T-cell (primary cell): Measurements from ENCODE around the gene DNAAF2. TPM values are rescaled to one million over a fixed set of nuclear protein-coding genes. Genes with fewer than 3 reads are reported as not detected.
"Not testable (repeated sequence)": the region's sequence is repeated elsewhere in the genome, so short reads cannot be mapped to it uniquely, and the experiment has no call there.

Experiments used
- ATAC-seq, 4 experiments: fragments of 200-7000 bp in 3 of 4; fragments of 150-1000 bp in 1 of 4; cut with Tn5 transposase; replicated peaks in 1 of 4; 1 replicate in 3 of 4; 2 replicates in 1 of 4; pipeline ENCODE4 v1.10.0; 2021; ENCODE audit warnings: moderate library complexity in 3 of 4, mild to moderate bottlenecking in 2 of 4, moderate number of reproducible peaks in 1 of 4
- CTCF ChIA-PET, 2 donors: fragments of 300-600 bp; sonication (Branson Sonifier 250); formaldehyde crosslinking; loops; one replicate each; lab custom pipeline; 2022; ENCODE audit warnings: antibody characterized with exemption in 2 of 2; lab: Charles Lee
- POLR2A ChIA-PET, 2 donors: fragments of 300-600 bp; sonication (Branson Sonifier 250); formaldehyde crosslinking; loops; one replicate each; lab custom pipeline; 2022; ENCODE audit warnings: antibody characterized with exemption in 2 of 2; lab: Charles Lee
- DNase-seq, 35 experiments: peaks; one replicate each; pipeline versions ENCODE4 v3.0.0 to v3.0.0-alpha.2; 2013 to 2023
- H3K27ac ChIP-seq: one replicate; pipeline ENCODE4 v1.5.1; 2013; ENCODE audit warnings: low read length
- H3K27me3 ChIP-seq, 2 experiments: replicated peaks in 1 of 2; 1 replicate in 1 of 2; 2 replicates in 1 of 2; pipeline versions ENCODE4 v1.6.1 to v1.7.0; 2013; ENCODE audit warnings: low read length in 1 of 2, mixed read lengths in 1 of 2; ENCODE audit not compliant: control insufficient read depth in 2 of 2, insufficient read depth in 2 of 2; ENCODE audit errors: extremely low read depth in 1 of 2
- H3K36me3 ChIP-seq, 2 donors: 1 replicate in 1 of 2; 2 replicates in 1 of 2; pipeline versions ENCODE4 v1.6.1 to v1.7.0; 2013; ENCODE audit warnings: low read length in 1 of 2; ENCODE audit not compliant: control insufficient read depth in 2 of 2, insufficient read depth in 1 of 2; ENCODE audit errors: extremely low read depth in 1 of 2
- H3K4me1 ChIP-seq, 2 experiments: 1 replicate in 1 of 2; 2 replicates in 1 of 2; pipeline versions ENCODE4 v1.6.1 to v1.7.0; 2013; ENCODE audit warnings: low read length in 2 of 2, mixed read lengths in 1 of 2; ENCODE audit not compliant: insufficient read depth in 2 of 2, control insufficient read depth in 1 of 2; ENCODE audit errors: extremely low read depth in 1 of 2
- H3K4me3 ChIP-seq, 2 donors: 1 replicate in 1 of 2; 2 replicates in 1 of 2; pipeline versions ENCODE4 v1.5.1 to v1.7.0; 2013; ENCODE audit warnings: mild to moderate bottlenecking in 2 of 2, low read length in 1 of 2, moderate library complexity in 1 of 2; ENCODE audit not compliant: control insufficient read depth in 1 of 2; ENCODE audit errors: extremely low read depth in 1 of 2
- H3K9me3 ChIP-seq: 2 replicates; pipeline ENCODE4 v1.7.0; 2013
- H3K27ac Mint-ChIP-seq, 2 donors: one replicate each; pipeline ENCODE4 v1.8.0; 2020 to 2021; ENCODE audit warnings: mild to moderate bottlenecking in 2 of 2, mixed read lengths in 2 of 2
- H3K27me3 Mint-ChIP-seq, 2 donors: one replicate each; pipeline ENCODE4 v1.8.0; 2021 to 2022; ENCODE audit warnings: mixed read lengths in 2 of 2
- H3K36me3 Mint-ChIP-seq: one replicate; pipeline ENCODE4 v1.8.0; 2021; ENCODE audit warnings: mixed read lengths
- H3K4me1 Mint-ChIP-seq, 3 donors: one replicate each; pipeline ENCODE4 v1.8.0; 2020 to 2022; ENCODE audit warnings: mixed read lengths in 3 of 3, mild to moderate bottlenecking in 1 of 3
- H3K4me3 Mint-ChIP-seq, 3 donors: one replicate each; pipeline ENCODE4 v1.8.0; 2020 to 2022; ENCODE audit warnings: mild to moderate bottlenecking in 3 of 3, mixed read lengths in 3 of 3, moderate library complexity in 3 of 3
- H3K9me3 Mint-ChIP-seq, 3 donors: one replicate each; pipeline ENCODE4 v1.8.0; 2020 to 2022; ENCODE audit warnings: mixed read lengths in 3 of 3
- WGBS: methylation state at CpG from one replicate; pipeline ENCODE4 v1.1.5; 2013; ENCODE audit warnings: missing lambda C conversion rate; ENCODE audit not compliant: insufficient coverage; 5-methylcytosine and 5-hydroxymethylcytosine counted together
- total RNA-seq, 35 experiments: library from RNA in 6 of 35; stranded (reverse) in 6 of 35; fragments of 120-200 nt in 1 of 35; gene quantifications; one replicate each; pipeline versions ENCODE4 v1.2.1 to v1.2.4 and lab custom pipeline; 2013 to 2026

The DNAAF2 gene
- total RNA-seq, 5 donors from 2014 or later (not counting 1 experiment from before 2014, with no cell fraction given), result 8.2 to 26.7 (median 10.0) TPM

DNA sequence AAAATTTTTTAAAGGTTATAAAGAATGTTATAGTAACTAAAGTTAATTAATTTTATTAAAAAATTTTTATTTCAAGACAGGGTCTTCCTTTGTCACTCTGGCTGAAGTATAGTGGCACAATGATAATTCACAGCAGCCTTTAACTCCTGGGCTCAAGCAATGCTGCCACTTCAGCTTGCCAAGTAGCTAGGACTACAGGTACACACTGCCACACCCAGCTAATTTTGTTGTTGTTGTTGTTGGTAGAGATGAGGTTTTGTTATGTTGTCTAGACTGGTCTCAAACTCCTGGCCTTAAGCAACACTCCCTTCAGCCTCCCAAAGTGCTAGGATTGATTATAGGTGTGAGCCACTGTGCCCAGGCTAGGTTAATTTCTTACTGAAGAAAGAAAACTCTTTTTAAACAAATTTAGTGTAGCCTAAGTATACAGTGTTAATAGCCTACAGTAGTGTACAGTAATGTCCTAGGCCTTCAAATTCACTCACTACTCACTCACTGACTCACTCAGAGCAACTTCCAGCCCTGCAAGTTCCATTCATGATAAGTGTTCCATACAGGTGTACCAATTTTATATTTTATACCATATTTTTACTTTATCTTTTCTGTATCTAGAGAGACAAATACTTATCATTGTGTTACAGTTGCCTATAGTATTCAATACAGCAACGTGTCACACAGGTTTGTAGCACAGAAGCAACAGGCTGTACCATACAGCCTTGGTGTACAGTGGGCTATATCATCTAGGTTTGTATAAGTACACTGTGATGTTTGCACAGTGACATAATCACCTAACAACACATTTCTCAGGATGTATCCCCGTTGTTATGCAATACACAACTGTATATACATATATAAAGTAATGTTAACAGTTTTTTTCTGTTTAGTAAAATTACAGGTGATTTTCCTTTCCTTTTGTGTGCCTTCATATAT, 24.7 kb upstream of the DNAAF2 start:
- ATAC-seq, result no peak
- WGBS, result no CpG with 5 or more reads among the region's 2 CpGs
- no peak for DNase-seq

GRCh38 chr14:49657500-49657899, 22.5 kb upstream of the DNAAF2 start:
- CTCF ChIA-PET, result interaction anchor here in 1 of 2 donors (0.7 kb wide), 1 partner anchor 9 kb away, joined by 5 read pairs; no protein-coding TSS in a partner anchor
- ATAC-seq, H3K27ac Mint-ChIP-seq, H3K4me3 Mint-ChIP-seq, H3K27ac ChIP-seq, H3K27me3 Mint-ChIP-seq, H3K36me3 ChIP-seq, H3K27me3 ChIP-seq, H3K4me1 Mint-ChIP-seq, H3K9me3 ChIP-seq, H3K36me3 Mint-ChIP-seq, H3K4me3 ChIP-seq, DNase-seq, POLR2A ChIA-PET, H3K4me1 ChIP-seq, H3K9me3 Mint-ChIP-seq: not testable (repeated sequence)
- WGBS, result no CpG with 5 or more reads among the region's 6 CpGs

More for the DNA sequence above, 24.7 kb upstream of the DNAAF2 start:
- no peak overlapping the region for H3K4me3 ChIP-seq
- no peaks in the 10 kb centered on the region for H3K9me3 Mint-ChIP-seq
- no peak overlapping the region for H3K27ac ChIP-seq
- H3K27me3 Mint-ChIP-seq, result no peaks in the 10 kb centered on the region
- CTCF ChIA-PET, result interaction anchor here in 1 of 2 donors (0.6 kb wide), 1 partner anchor 189 kb away, joined by 3 read pairs; no protein-coding TSS in a partner anchor
- no peaks in the 10 kb centered on the region for H3K36me3 ChIP-seq
- H3K4me1 Mint-ChIP-seq, result peaks cover 0 to 2% (median 0%) of the 10 kb centered on the region in 3 donors
- H3K4me1 ChIP-seq, result no peaks in the 10 kb centered on the region
- H3K27me3 ChIP-seq, result no peaks in the 10 kb centered on the region
- H3K4me3 Mint-ChIP-seq, result no peak overlapping the region
- POLR2A ChIA-PET, result no interaction called here
- H3K9me3 ChIP-seq, result no peaks in the 10 kb centered on the region
- H3K27ac Mint-ChIP-seq, result no peak overlapping the region
- no peaks in the 10 kb centered on the region for H3K36me3 Mint-ChIP-seq

- H3K9me3 Mint-ChIP-seq, result no peaks in the 10 kb centered on the region
- ATAC-seq (no peak), DNase-seq (no peak)
- peaks cover 0 to 7% (median 2%) of the 10 kb centered on the region in 3 donors for H3K4me1 Mint-ChIP-seq
- H3K27me3 Mint-ChIP-seq, result no peaks in the 10 kb centered on the region
- no peaks in the 10 kb centered on the region for H3K36me3 ChIP-seq
- no peak overlapping the region for H3K4me3 Mint-ChIP-seq
- no peaks in the 10 kb centered on the region for H3K9me3 ChIP-seq
- H3K27ac Mint-ChIP-seq, result no peak overlapping the region
- no peak overlapping the region for H3K27ac ChIP-seq
- H3K36me3 Mint-ChIP-seq, result peaks cover 3% of the 10 kb centered on the region
- no CpG with 5 or more reads among the region's 3 CpGs for WGBS
- ChIA-PET CTCF (no interaction called here), POLR2A (no interaction called here)
- no peaks in the 10 kb centered on the region for H3K27me3 ChIP-seq
- H3K4me3 ChIP-seq, result no peak overlapping the region
- H3K4me1 ChIP-seq, result no peaks in the 10 kb centered on the region
These were observed 19.5 kb upstream of the DNAAF2 start for GRCh38 chr14:49654511-49654910.

DNA sequence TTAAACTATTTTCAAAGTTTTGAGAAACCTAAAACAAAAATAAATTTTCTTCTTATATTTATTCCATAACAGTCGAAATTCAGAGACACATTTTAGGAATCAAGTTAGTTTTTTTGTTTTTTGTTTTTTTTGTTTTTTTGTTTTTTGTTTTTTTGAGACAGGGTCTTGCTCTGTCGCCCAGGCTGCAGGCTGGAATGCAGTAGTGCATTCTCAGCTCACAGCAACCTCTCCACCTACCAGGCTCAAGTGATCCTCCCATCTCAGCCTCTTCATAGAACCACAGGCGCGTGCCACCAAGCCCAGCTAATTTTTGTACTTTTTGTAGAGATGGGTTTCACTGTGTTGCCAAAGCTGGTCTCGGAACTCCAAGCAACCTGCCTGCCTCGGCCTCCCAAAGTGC, 18.5 kb upstream of the DNAAF2 start:
- H3K9me3 Mint-ChIP-seq, result no peaks in the 10 kb centered on the region
- H3K36me3 Mint-ChIP-seq, result peaks cover 3% of the 10 kb centered on the region
- no peaks in the 10 kb centered on the region for H3K27me3 Mint-ChIP-seq
- ChIA-PET POLR2A (no interaction called here), CTCF (no interaction called here)
- H3K4me1 ChIP-seq, result no peaks in the 10 kb centered on the region
- DNase-seq (no peak), ATAC-seq (no peak)
- no CpG with 5 or more reads among the region's 6 CpGs for WGBS
- H3K36me3 ChIP-seq, result no peaks in the 10 kb centered on the region
- H3K4me1 Mint-ChIP-seq, result peaks cover 0 to 7% (median 2%) of the 10 kb centered on the region in 3 donors
- no peaks in the 10 kb centered on the region for H3K9me3 ChIP-seq
- H3K27ac ChIP-seq, result no peak overlapping the region
- H3K4me3 ChIP-seq, result no peak overlapping the region
- no peak overlapping the region for H3K4me3 Mint-ChIP-seq
- H3K27ac Mint-ChIP-seq, result no peak overlapping the region
- no peaks in the 10 kb centered on the region for H3K27me3 ChIP-seq

DNA sequence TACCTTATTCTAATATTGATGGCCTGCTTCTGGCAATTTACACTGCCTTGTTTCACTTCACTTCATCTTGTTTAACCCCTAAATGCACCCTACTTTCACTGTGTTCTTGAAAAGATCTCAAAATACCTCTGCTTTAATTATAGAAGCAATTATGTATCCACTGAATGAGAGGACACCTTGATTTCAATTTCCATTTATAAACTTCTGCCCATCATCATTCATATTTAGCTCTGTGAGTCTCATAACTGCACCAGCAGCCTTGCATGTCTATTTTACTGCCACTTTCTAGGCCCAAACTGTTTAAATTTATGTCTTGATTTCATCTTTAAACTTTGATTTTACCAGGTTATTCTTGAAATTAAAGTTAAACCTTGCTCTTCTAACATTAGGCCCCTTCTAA, 7.1 kb upstream of the DNAAF2 start:
- ATAC-seq (no peak), DNase-seq (no peak)
- ChIA-PET POLR2A (interaction anchor here in 1 of 2 donors (0.6 kb wide), 1 partner anchor 809 kb away, joined by 3 read pairs; no protein-coding TSS in a partner anchor), CTCF (no interaction called here)
- Mint-ChIP-seq H3K9me3 (no peaks in the 10 kb centered on the region), H3K36me3 (peaks cover 19% of the 10 kb centered on the region), H3K27ac (peak overlapping the region; percentile 66 to 76), H3K27me3 (no peaks in the 10 kb centered on the region), H3K4me1 (peaks cover 29 to 60% (median 54%) of the 10 kb centered on the region in 3 donors), H3K4me3 (no peak overlapping the region)
- H3K27ac ChIP-seq, result no peak overlapping the region
- no peaks in the 10 kb centered on the region for H3K9me3 ChIP-seq
- H3K36me3 ChIP-seq, result peaks cover 0 to 17% of the 10 kb centered on the region in 2 donors
- no peak overlapping the region for H3K4me3 ChIP-seq
- peaks cover 2 to 13% of the 10 kb centered on the region in 2 experiments for H3K4me1 ChIP-seq
- H3K27me3 ChIP-seq, result no peaks in the 10 kb centered on the region

- peaks cover 2 to 17% of the 10 kb centered on the region in 2 experiments for H3K4me1 ChIP-seq
- peaks cover 0 to 15% of the 10 kb centered on the region in 2 donors for H3K36me3 ChIP-seq
- H3K27me3 Mint-ChIP-seq, result no peaks in the 10 kb centered on the region
- H3K4me3 Mint-ChIP-seq, result no peak overlapping the region
- WGBS, result 95% methylated on average over 4 of the region's 8 CpGs
- ChIA-PET CTCF (no interaction called here), POLR2A (no interaction called here)
- no peak overlapping the region for H3K4me3 ChIP-seq
- peak overlapping the region; percentile 8 for H3K27ac ChIP-seq
- no peaks in the 10 kb centered on the region for H3K9me3 Mint-ChIP-seq
- DNase-seq, result no peak
- ATAC-seq, result no peak
- H3K27me3 ChIP-seq, result no peaks in the 10 kb centered on the region
- H3K36me3 Mint-ChIP-seq, result peaks cover 19% of the 10 kb centered on the region
- H3K9me3 ChIP-seq, result no peaks in the 10 kb centered on the region
- peaks cover 33 to 61% (median 55%) of the 10 kb centered on the region in 3 donors for H3K4me1 Mint-ChIP-seq
- peak overlapping the region; percentile 66 to 76 for H3K27ac Mint-ChIP-seq
These were observed 6.7 kb upstream of the DNAAF2 start for GRCh38 chr14:49641697-49642129.
